Left renal pelvis (tissue), 4 donors: Measurements from ENCODE around the gene KCNJ6. TPM values are rescaled to one million over a fixed set of nuclear protein-coding genes. Genes with fewer than 3 reads are reported as not detected.

Source experiments
- DNase-seq, 4 donors: peaks; one replicate each; pipeline ENCODE4 v3.0.0-alpha.2; 2013; ENCODE audit warnings: low read depth in 4 of 4, low spot score in 3 of 4
- polyA plus RNA-seq, 4 donors: library from polyadenylated mRNA; unstranded; fragments of 120-200 nt; gene quantifications; one replicate each; pipeline ENCODE4 v1.2.1, GENCODE V29; 2013; ENCODE audit not compliant: insufficient read length in 4 of 4

The KCNJ6 gene
- polyA plus RNA-seq, 4 donors: 0.23 to 0.49 (median 0.27) TPM

DNA sequence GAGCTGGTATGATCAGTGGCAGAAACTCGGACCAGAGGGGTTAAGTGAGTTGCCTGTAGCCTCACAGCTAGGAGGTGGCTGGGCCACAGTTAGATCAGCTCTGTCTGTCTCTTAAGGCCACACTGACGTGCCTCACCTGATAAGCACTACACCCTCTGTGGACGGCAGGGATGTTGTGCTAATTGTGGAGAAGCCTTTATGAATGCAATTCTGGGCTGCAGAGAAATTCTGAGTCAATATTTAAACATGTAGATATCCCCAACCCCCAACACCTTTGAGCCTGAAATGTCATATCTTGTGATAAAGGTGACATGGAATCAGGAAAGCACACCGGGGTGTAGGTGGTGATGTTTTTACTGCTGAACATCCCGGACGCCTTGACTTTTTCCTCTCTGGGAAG, 88.3 kb downstream of the KCNJ6 start:
- DNase-seq: no peak

DNA sequence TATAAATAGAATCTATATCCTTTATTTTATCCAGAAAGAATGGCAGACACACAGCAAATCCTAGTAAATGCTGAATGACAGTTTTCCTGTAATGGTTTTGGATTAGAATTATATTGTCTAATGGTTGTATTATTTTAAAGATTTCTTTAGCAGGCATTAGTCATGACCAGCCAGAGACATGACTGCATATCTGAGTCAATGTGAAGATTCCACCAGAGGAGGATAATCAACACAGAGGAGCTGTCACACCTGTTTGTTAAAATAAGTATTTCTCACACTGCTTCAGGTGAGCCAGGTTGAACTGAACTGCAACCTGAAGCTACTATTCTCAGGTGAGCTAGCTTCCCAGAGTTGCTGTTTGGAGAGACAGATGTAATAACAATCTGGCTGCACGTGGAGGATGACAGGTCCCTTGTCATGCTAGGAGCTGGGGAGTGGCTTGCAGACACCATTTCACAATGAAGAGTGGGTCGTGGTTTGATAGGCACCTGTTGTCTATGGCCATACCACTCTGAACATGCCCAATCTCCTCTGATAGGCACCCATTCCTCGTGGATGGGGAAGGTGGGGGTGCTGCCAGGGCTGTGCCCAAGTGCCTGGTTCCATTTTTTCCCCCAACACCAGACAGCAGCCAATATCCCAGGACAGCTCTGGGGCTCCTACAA, 94.3 kb downstream of the KCNJ6 start:
- no peak for DNase-seq

DNA sequence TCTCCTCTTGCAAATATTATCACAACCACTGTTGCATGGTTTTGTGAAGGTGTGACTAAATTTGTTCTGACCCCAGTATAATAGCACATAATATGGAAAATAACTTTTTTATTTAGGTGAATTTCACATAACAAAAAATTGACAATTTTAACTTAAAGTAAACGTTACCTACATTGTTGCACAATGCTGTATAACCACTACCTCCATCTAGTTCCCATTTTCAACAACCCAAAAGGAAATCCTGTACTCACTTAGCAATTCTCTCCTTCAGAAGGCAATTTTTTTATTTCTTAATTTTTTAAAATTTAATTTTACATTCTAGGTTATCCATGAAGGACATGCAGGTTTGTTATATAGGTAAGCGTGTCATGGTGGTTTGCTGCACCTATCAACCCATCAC, 95.2 kb downstream of the KCNJ6 start:
- no peak for DNase-seq

- no peak for DNase-seq
Measured at GRCh38 chr21:37819372-37819771, 96.9 kb downstream of the KCNJ6 start.

- no peak for DNase-seq
Measured at GRCh38 chr21:37817242-37817641, 99.0 kb downstream of the KCNJ6 start.

DNA sequence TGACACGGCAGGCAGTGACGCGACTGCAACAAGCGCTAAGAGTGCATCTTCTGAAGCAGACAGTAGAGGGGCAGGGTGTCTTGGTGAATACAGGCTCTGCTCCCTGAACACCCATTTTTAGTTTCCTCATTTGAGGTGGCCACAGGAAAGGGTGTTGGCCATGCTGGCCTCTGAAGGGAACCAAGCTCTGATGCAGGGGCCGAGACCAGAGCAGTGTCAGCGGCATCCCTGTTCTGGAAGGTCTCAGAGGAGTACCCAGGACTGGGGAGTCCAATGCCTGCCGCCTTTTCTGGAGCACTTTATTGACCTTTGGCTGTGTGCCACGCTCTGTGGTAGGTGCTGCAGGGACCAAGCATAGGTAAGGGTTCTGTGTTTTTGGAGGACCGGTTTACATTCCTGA, 100.4 kb downstream of the KCNJ6 start:
- DNase-seq: no peak

- DNase-seq: no peak
Measured at GRCh38 chr21:37811711-37812110, 104.5 kb downstream of the KCNJ6 start.

- DNase-seq: no peak
Measured at GRCh38 chr21:37808261-37808660, 108.0 kb downstream of the KCNJ6 start.

DNA sequence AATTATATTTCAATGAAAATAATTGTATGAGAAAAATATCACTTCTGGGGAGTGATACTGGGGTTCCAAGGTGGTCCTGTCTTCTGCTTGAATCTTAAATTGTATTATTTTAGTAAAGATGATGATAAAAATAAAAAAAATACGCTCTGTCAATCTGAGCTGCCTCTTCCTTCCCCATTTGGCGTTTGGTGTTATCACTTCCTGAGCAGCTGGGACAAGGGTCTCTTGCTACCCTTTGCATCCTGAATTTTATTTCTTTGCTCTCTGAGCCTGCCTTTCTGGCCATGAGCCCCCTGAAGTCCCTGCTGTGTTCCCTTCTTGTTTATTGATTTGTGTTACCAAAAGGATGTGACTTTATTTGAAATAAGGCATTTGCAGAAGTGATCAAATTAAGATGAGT, 111.0 kb downstream of the KCNJ6 start:
- no peak for DNase-seq

DNA sequence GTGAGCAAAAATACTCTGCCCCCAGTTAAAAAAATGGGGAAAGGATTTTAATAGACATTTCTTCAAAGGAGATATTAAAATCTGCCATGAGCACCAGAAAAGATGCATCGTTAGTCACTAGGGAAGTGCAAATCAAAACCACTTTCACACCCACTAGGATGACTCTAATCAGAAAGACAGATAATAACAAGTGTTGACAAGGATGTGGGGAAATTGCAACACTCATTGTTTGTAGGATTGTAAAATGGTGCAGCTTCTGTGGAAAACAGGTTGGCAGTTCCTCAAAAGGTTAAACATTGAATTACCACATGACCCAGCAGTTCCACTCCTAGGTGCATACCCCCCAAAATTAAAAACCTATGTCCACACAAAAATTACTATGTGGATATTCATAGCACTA, 112.3 kb downstream of the KCNJ6 start:
- DNase-seq: no peak

GRCh38 chr21:37803101-37803651, 113.1 kb downstream of the KCNJ6 start:
- DNase-seq: no peak

DNA sequence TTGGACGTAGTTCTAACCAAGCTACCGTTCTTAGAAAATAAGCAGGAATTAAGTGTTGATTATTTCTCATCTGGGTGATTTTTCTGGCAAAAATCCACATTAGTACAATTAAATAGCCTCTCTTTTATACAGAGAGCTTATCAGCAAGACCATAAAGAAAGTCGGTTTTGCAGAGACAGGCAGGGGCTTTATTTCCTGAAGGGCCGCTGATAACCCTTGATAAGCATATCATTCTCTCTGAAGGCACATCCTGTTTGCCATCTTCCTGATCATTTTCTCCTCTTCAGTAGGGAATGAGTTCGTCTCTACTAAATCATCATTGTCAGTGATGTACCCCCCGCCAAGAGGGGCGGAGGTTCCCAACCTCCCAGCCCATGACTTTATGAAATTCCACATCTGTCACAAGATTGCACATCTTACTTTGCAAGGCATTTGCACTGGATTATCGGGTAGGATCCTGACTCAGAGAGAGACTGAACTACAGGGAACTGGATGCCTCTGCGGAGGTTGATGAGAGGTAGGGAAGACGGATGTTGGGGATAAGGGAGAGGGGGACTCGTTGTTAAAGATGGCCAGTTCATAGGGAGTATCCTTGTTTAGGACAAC, 115.7 kb downstream of the KCNJ6 start:
- DNase-seq: no peak

DNA sequence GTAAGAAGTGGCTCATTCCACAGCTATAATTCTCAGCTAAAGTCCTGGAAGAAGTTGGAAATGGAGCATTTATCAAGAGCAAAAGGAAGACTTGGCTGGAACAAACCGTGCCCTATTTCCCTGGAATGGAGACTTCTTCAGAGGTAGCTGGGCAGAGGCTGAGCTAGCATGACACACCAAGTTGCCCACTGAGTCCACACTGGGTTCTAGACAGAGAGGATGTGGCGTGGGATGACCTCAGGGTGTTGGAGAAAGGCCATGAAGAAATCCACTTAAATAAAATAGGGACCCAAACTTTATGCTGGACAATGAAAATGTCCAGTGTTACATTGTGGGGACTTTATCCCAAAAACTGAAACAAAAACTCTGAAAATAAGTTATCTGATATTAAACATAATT, 116.2 kb downstream of the KCNJ6 start:
- DNase-seq: no peak

DNA sequence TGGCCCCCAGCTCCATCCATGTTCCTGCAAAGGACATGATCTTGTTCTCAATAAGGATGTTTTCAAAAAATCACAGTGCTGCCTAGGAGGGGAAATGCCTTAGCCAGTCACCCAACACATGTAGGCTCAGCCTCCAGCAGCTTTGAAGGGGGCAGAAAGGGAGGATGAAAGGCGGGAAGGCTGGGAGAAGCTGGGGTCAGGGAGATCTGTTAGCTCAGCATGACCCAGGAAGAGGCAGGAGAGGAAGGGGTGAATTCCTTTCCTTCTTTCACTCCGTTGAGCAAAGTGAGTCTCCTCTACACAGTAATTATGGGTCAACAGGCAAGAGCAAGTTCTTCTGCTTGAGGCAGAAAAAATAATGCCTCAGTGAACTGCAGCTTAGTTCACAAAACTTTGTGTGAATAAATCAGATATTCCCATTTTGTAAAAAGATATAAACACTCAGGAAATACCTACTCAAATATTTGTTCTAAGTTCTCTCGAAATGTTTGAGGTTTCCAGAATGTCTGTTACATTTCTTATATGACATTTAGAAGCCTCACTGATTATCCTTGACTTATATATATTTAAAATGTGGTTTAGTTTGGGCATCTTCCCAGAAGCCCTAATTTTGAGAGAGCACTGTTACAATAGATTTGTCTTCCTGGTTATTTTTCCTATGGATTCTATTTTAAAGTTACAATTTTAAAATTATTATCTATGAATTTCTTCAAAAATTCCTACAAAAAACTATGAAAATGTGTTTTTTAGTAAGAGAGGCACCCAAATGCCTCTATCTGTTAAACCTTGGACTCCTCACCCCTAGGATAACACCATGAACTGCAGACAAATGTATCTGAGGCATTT, 116.8 kb downstream of the KCNJ6 start:
- peak in 2 of 4 donors; percentile 16 to 44 for DNase-seq

DNA sequence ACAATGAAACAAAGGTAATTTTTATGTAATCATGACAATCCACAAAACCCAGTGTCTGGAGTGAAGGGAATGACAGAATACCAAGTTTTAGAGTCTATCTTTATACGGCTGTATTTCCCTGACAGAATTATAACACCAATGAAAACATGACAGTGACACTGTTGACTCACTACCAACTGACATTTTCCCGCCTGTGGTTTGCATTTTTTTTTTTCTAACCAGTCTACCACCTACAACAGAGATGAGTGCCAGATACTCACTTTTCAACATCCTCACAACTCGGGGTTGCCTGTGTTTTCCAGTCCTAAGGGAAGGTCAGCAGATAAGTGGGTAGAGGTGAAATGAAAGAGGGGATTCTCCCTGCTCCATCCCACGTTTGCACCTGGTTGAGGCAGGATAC, 118.9 kb downstream of the KCNJ6 start:
- no peak for DNase-seq

GRCh38 chr21:37796011-37796410, 120.2 kb downstream of the KCNJ6 start:
- DNase-seq: no peak

DNA sequence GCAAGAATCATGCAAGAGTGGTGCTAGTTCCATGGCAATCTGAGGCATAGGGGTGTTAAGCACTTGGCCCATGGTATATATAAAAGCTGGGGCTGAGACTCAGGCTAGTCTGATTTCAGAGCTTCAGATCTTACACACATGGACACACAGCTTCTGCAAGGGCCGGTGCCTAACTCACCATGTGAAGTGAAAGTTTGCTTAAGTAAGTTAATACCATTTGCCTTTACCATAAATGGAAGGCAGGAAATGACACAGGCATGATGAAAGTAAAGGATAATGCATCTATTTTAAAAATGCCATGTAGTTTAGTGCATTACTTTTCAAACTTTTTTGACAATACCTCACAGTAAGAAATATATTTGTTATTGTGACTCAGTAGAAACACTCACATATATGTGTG, 122.6 kb downstream of the KCNJ6 start:
- no peak for DNase-seq

GRCh38 chr21:37792046-37792445, 124.2 kb downstream of the KCNJ6 start:
- no peak for DNase-seq

GRCh38 chr21:37790905-37791304, 125.4 kb downstream of the KCNJ6 start:
- DNase-seq: no peak

GRCh38 chr21:37788503-37788902, 127.8 kb downstream of the KCNJ6 start:
- no peak for DNase-seq

DNA sequence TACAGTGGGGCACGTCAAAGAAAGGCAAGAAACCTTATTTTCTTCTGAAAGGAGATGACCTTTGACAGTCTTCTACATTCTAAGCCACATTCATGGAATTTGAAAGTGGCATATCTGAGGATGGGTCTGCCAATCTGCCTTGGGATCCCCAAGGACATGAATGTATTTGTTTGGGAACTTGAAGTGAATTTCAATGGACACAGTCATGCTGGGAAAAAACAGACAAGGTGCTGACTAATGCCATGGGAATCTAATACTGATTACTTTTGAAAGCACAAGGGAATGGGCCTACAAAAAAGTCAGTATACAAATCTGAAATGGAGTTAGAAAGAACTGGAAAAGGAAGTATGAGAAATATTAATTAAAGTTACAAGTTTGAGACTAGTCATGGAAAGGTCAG, 128.8 kb downstream of the KCNJ6 start:
- DNase-seq: no peak
